Mucosa of descending colon (tissue), 3 donors: ENCODE measurements around the gene SPSB1. TPM values are rescaled to one million over a fixed set of nuclear protein-coding genes. Genes with fewer than 3 reads are reported as not detected.
A peak's percentile ranks its signal among the peaks of the same experiment; 100 is the strongest.

Source experiments
- ATAC-seq: fragments of 200-7000 bp; cut with Tn5 transposase; one replicate; pipeline ENCODE4 v1.9.1; 2020; ENCODE audit warnings: mild to moderate bottlenecking, moderate library complexity
- DNase-seq, 3 donors: peaks; one replicate each; pipeline ENCODE4 v3.0.0-alpha.2; 2020
- H3K36me3 ChIP-seq: fragments of 200-600 bp; one replicate; pipeline ENCODE4 v1.8.0; 2021; ENCODE audit warnings: low read depth, mild to moderate bottlenecking
- H3K4me1 ChIP-seq: fragments of 200-600 bp; one replicate; pipeline ENCODE4 v1.8.0; 2021; ENCODE audit warnings: low read depth, mild to moderate bottlenecking
- H3K4me3 ChIP-seq: fragments of 200-600 bp; one replicate; pipeline ENCODE4 v1.8.0; 2021; ENCODE audit warnings: mild to moderate bottlenecking
- H3K9me3 ChIP-seq: fragments of 200-600 bp; one replicate; pipeline ENCODE4 v1.8.0; 2021; ENCODE audit warnings: mild to moderate bottlenecking
- intact Hi-C, 2 donors: fragments of 100-400 bp; cut with DNase I in 1 of 2; cut with micrococcal nuclease in 1 of 2; formaldehyde crosslinking; loops; one replicate each; pipeline versions ENCODE4 v1.11.0 to v1.11.1; 2022; cut with DNase I, micrococcal nuclease
- total RNA-seq, 3 donors: library from RNA; stranded (reverse); fragmentation: NEBNext Ultra II Directional in 2 of 3; extraction: Animal tissue kit (Norgen Biotek cat#: 25700) in 2 of 3; gene quantifications; one replicate each; pipeline versions ENCODE4 v1.2.1 to v1.2.4, GENCODE V29; 2021 to 2023
- TF ChIP-seq, protein P1 (sequence below): fragments of 200-600 bp; IDR thresholded peaks from one replicate; pipeline ENCODE4 v1.8.0; 2022; ENCODE audit warnings: antibody characterized with exemption, mild to moderate bottlenecking
- donor health status: DM: no; HTN: no; CAD: no; lungs with moderate emphysema.
- donor health status: DM: no; HTN: no; CAD: no.
- donor health status: DM: no; HTN: yes; CAD: no.

SPSB1 gene
- total RNA-seq, 3 donors from 2014 or later, result 22.1 to 35.5 (median 26.1) TPM

GRCh38 chr1:9289711-9290485, 2.8 kb upstream of the SPSB1 start:
- intact Hi-C loops, result loop anchor here (10.0 kb wide), 4 partner anchors 75 to 195 kb away; no protein-coding TSS in a partner anchor
- Histone ChIP-seq H3K4me1 (peaks cover 16% of the 10 kb centered on the region), H3K9me3 (peaks cover 14% of the 10 kb centered on the region), H3K4me3 (no peak overlapping the region), H3K36me3 (no peaks in the 10 kb centered on the region)
- TF ChIP-seq, protein P1, sequence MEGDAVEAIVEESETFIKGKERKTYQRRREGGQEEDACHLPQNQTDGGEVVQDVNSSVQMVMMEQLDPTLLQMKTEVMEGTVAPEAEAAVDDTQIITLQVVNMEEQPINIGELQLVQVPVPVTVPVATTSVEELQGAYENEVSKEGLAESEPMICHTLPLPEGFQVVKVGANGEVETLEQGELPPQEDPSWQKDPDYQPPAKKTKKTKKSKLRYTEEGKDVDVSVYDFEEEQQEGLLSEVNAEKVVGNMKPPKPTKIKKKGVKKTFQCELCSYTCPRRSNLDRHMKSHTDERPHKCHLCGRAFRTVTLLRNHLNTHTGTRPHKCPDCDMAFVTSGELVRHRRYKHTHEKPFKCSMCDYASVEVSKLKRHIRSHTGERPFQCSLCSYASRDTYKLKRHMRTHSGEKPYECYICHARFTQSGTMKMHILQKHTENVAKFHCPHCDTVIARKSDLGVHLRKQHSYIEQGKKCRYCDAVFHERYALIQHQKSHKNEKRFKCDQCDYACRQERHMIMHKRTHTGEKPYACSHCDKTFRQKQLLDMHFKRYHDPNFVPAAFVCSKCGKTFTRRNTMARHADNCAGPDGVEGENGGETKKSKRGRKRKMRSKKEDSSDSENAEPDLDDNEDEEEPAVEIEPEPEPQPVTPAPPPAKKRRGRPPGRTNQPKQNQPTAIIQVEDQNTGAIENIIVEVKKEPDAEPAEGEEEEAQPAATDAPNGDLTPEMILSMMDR, result no peak
- ATAC-seq (no peak), DNase-seq (peak in 2 of 3 donors; percentile 35 to 59)

DNA sequence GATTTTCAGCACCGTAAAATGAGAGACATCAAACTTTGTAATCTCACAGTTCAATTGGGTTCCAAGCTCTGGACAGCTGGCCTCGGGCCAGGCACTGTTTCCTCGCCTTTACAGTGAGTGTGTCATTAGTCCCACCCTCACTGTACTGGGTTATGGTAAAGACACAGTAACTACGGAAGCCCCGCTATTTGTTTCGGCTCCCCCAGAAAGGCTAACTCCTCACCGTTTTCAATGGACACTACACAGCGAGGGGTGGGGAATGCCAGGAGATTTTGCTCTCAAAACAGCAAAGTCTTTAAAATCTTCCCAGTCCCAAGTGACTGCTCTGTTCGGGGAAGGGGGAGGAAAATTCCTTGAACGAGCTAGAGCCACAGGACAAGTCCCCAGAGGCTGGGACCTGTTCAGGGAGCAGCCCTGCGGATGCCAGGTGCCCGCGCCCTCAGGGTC, 757 bp upstream of the SPSB1 start:
- H3K9me3 ChIP-seq, result peaks cover 14% of the 10 kb centered on the region
- intact Hi-C loops, result loop anchor here (10.0 kb wide), 2 partner anchors 73 to 143 kb away; no protein-coding TSS in a partner anchor
- DNase-seq, result peak; percentile 87 to 91 (median 90)
- TF ChIP-seq, protein P1, result no peak
- no peaks in the 10 kb centered on the region for H3K36me3 ChIP-seq
- peak overlapping the region; percentile 83 for H3K4me3 ChIP-seq
- peaks cover 24% of the 10 kb centered on the region for H3K4me1 ChIP-seq
- ATAC-seq, result peak; percentile 56

- no peak for ATAC-seq
- DNase-seq, result no peak
- peaks cover 8% of the 10 kb centered on the region for H3K9me3 ChIP-seq
- no peaks in the 10 kb centered on the region for H3K36me3 ChIP-seq
- peaks cover 31% of the 10 kb centered on the region for H3K4me1 ChIP-seq
- TF ChIP-seq, protein P1, result no peak
- intact Hi-C loops, result loop anchor here (10.0 kb wide), 2 partner anchors 72 to 142 kb away; no protein-coding TSS in a partner anchor
- H3K4me3 ChIP-seq, result peak overlapping the region; percentile 83
These were observed 493 bp downstream of the SPSB1 start for GRCh38 chr1:9293241-9293532.

GRCh38 chr1:9293533-9294404, 1.1 kb downstream of the SPSB1 start:
- TF ChIP-seq, protein P1, result no peak
- intact Hi-C loops, result loop anchor here (10.0 kb wide), 2 partner anchors 71 to 141 kb away; no protein-coding TSS in a partner anchor
- DNase-seq (peak in 2 of 3 donors; percentile 55 to 76), ATAC-seq (peak; percentile 25)
- Histone ChIP-seq H3K9me3 (peaks cover 2% of the 10 kb centered on the region), H3K4me1 (peaks cover 31% of the 10 kb centered on the region), H3K36me3 (no peaks in the 10 kb centered on the region), H3K4me3 (peak overlapping the region; percentile 83)

GRCh38 chr1:9294405-9294773, 1.7 kb downstream of the SPSB1 start:
- peaks cover 31% of the 10 kb centered on the region for H3K4me1 ChIP-seq
- H3K9me3 ChIP-seq, result no peaks in the 10 kb centered on the region
- no peaks in the 10 kb centered on the region for H3K36me3 ChIP-seq
- ATAC-seq (no peak), DNase-seq (peak in 1 of 3 donors; percentile 37)
- TF ChIP-seq, protein P1, result no peak
- intact Hi-C loops, result loop anchor here (10.0 kb wide), 2 partner anchors 70 to 140 kb away; no protein-coding TSS in a partner anchor
- H3K4me3 ChIP-seq, result no peak overlapping the region
